NB4 (cell line): ENCODE results near the gene AMTN.

Source experiments
- DNase-seq: peaks from one replicate; pipeline ENCODE4 v3.0.0; 2010; ENCODE audit warnings: low read depth
- H3K4me3 ChIP-seq: one replicate; pipeline ENCODE4 v1.5.1; 2011; ENCODE audit warnings: mild to moderate bottlenecking, low read depth, low read length, moderate library complexity
- MYC ChIP-seq: IDR thresholded peaks from 2 replicates; pipeline ENCODE4 v1.6.1; 2011; ENCODE audit warnings: low read depth, low read length
- POLR2A ChIP-seq: IDR thresholded peaks from 2 replicates; pipeline ENCODE4 v1.6.1; 2011; ENCODE audit warnings: mild to moderate bottlenecking; ENCODE audit not compliant: insufficient read length; ENCODE audit errors: extremely low read depth
- TF ChIP-seq, protein P1 (sequence below): IDR thresholded peaks from 2 replicates; pipeline ENCODE4 v1.6.1; 2011; ENCODE audit warnings: low read depth, low read length
- TF ChIP-seq, protein P2 (sequence below): IDR thresholded peaks from one replicate; pipeline ENCODE4 v1.5.1; 2012; ENCODE audit warnings: low read depth, low read length

AMTN gene

DNA sequence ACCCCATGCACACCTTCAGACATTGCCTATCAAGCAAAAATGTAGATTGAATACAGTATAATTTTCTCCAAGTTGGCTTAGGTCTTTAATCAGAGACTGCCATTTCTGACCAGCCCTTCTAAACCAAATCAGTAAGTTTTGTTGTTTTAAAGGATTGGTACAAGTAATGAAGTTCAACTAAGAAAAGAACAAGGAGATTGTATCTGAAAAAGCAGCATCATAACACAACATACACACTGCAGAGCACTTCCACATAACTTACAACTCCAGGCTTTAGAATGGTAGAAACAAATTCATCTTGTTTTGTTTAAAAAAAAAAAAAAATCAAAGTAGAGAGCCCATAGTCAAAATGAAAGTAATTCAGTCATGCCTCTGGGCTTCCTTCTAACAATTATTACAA is 57.6 kb downstream of the AMTN start:
- no peak overlapping the region for H3K4me3 ChIP-seq
- TF ChIP-seq, protein P1, sequence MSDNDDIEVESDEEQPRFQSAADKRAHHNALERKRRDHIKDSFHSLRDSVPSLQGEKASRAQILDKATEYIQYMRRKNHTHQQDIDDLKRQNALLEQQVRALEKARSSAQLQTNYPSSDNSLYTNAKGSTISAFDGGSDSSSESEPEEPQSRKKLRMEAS = no peak
- no peak for TF ChIP-seq POLR2A
- no peak for TF ChIP-seq MYC
- TF ChIP-seq, protein P2, sequence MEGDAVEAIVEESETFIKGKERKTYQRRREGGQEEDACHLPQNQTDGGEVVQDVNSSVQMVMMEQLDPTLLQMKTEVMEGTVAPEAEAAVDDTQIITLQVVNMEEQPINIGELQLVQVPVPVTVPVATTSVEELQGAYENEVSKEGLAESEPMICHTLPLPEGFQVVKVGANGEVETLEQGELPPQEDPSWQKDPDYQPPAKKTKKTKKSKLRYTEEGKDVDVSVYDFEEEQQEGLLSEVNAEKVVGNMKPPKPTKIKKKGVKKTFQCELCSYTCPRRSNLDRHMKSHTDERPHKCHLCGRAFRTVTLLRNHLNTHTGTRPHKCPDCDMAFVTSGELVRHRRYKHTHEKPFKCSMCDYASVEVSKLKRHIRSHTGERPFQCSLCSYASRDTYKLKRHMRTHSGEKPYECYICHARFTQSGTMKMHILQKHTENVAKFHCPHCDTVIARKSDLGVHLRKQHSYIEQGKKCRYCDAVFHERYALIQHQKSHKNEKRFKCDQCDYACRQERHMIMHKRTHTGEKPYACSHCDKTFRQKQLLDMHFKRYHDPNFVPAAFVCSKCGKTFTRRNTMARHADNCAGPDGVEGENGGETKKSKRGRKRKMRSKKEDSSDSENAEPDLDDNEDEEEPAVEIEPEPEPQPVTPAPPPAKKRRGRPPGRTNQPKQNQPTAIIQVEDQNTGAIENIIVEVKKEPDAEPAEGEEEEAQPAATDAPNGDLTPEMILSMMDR = no peak
- DNase-seq = no peak

DNA sequence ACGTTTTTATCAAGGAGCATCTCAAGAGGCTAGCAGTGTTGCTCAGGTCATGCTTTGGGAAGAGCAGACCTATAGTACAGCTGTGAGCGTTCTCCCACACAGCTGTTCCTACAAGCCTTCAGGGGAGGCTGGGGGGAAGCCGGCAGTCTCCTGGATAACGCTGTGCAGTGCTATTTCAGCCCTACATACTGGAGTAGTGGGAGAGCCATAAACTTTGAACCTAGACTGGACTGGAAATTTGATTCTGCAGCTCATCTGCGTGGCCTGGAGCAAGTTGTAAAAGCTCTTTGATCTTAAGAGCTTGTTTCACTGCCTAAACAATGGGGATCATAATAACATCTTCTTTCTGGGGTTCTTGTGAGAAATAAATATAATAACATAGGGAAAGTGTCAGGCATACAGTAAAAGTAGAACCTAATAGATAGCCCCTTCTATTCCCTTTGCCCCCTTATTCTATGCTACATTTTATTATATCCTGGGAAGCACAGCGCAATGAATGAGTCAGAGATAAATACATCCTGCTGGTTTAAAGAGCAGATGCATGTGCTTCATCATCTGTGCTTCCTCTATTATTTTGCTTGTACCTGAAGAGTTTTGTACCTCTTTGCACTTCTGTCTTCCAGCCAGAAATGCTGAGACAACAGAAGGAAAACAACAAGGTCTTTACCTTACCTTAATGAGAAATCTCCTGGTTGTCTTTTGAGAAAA is 59.0 kb downstream of the AMTN start:
- TF ChIP-seq POLR2A = no peak
- TF ChIP-seq, protein P1 = no peak
- no peak for TF ChIP-seq MYC
- TF ChIP-seq, protein P2 = no peak
- H3K4me3 ChIP-seq = no peak overlapping the region
- no peak for DNase-seq

DNA sequence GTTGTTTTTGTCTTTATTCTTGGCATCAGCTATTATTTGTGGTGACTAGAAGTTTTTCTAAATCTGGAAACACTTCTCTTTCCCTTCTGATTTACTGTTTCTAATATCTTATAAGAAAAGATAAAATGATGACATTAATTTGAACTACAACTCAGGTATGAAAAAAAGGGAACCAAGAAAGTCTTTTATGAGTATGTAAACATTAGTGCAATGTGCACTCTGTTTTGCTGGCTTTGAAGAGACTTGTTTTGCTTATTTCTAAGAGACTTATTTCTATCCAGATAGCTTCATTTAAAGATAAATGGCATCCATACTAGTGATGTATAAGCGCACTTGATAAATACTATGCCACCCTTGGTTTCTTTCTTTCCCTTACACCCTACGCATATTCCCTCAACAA is 63.6 kb downstream of the AMTN start:
- TF ChIP-seq POLR2A (no peak), MYC (no peak)
- TF ChIP-seq, protein P2 = no peak
- TF ChIP-seq, protein P1 = no peak
- no peak for DNase-seq
- H3K4me3 ChIP-seq = no peak overlapping the region
